ENCODE results near the gene CISTR.
A peak's percentile ranks its signal among the peaks of the same experiment; 100 is the strongest.
"Not testable (repeated sequence)": the region's sequence is repeated elsewhere in the genome, so short reads cannot be mapped to it uniquely, and the experiment has no call there.

Gene CISTR

GRCh38 chr12:53775478-53776145 is 23.8 kb upstream of the CISTR start:
- Histone ChIP-seq H3K27ac (peak overlapping the region; percentile 48 to 61), H3K4me1 (peaks cover 0 to 10% (median 1%) of the 10 kb centered on the region in 4 donors), H3K27me3 (peaks cover 0 to 3% of the 10 kb centered on the region in 2 donors), H3K9me3 (no peaks in the 10 kb centered on the region), H3K36me3 (no peaks in the 10 kb centered on the region), H3K4me3 (no peak overlapping the region)
- intact Hi-C loops (cut with DNase I; ENCODE audit: low total_unique reads), result no loop called here
- TF ChIP-seq CTCF (IDR thresholded peaks at IDR 0.05), result no peak
- DNase-seq, result peak; percentile 78 to 83

GRCh38 chr12:53770281-53770680 is 18.5 kb upstream of the CISTR start:
- intact Hi-C loops (cut with DNase I; ENCODE audit: low total_unique reads), result no loop called here
- Histone ChIP-seq H3K4me1 (no peaks in the 10 kb centered on the region), H3K4me3 (no peak overlapping the region), H3K27ac (no peak overlapping the region), H3K27me3 (no peaks in the 10 kb centered on the region), H3K9me3 (no peaks in the 10 kb centered on the region), H3K36me3 (no peaks in the 10 kb centered on the region)
- no peak for TF ChIP-seq CTCF (IDR thresholded peaks at IDR 0.05)
- DNase-seq, result no peak

GRCh38 chr12:53768976-53769375 is 17.2 kb upstream of the CISTR start:
- intact Hi-C loops (cut with DNase I; ENCODE audit: low total_unique reads), result no loop called here
- no peak for DNase-seq
- Histone ChIP-seq H3K4me1 (no peaks in the 10 kb centered on the region), H3K4me3 (no peak overlapping the region), H3K27me3 (peaks cover 0 to 7% of the 10 kb centered on the region in 2 donors), H3K27ac (no peak overlapping the region), H3K36me3 (no peaks in the 10 kb centered on the region), H3K9me3 (no peaks in the 10 kb centered on the region)
- no peak for TF ChIP-seq CTCF (IDR thresholded peaks at IDR 0.05)

- H3K27me3 ChIP-seq, result peaks cover 0 to 10% of the 10 kb centered on the region in 2 donors
- H3K4me1 ChIP-seq, result no peaks in the 10 kb centered on the region
- no peaks in the 10 kb centered on the region for H3K9me3 ChIP-seq
- no peak for TF ChIP-seq CTCF (IDR thresholded peaks at IDR 0.05)
- no peak overlapping the region for H3K4me3 ChIP-seq
- intact Hi-C loops (cut with DNase I; ENCODE audit: low total_unique reads), result no loop called here
- no peaks in the 10 kb centered on the region for H3K36me3 ChIP-seq
- no peak for DNase-seq
- H3K27ac ChIP-seq, result no peak overlapping the region
Measured at GRCh38 chr12:53766881-53767280, 15.1 kb upstream of the CISTR start.

GRCh38 chr12:53765891-53766290 is 14.1 kb upstream of the CISTR start:
- Histone ChIP-seq H3K27me3 (peaks cover 0 to 16% of the 10 kb centered on the region in 2 donors), H3K36me3 (no peaks in the 10 kb centered on the region), H3K4me1 (no peaks in the 10 kb centered on the region), H3K27ac (no peak overlapping the region), H3K9me3 (no peaks in the 10 kb centered on the region), H3K4me3 (no peak overlapping the region)
- intact Hi-C loops (cut with DNase I; ENCODE audit: low total_unique reads), result no loop called here
- TF ChIP-seq CTCF (IDR thresholded peaks at IDR 0.05), result no peak
- DNase-seq, result no peak

GRCh38 chr12:53764615-53765014 is 12.8 kb upstream of the CISTR start:
- intact Hi-C loops (cut with DNase I; ENCODE audit: low total_unique reads), result no loop called here
- Histone ChIP-seq H3K4me3 (no peak overlapping the region), H3K9me3 (no peaks in the 10 kb centered on the region), H3K4me1 (no peaks in the 10 kb centered on the region), H3K36me3 (no peaks in the 10 kb centered on the region), H3K27ac (no peak overlapping the region), H3K27me3 (peaks cover 0 to 28% of the 10 kb centered on the region in 2 donors)
- no peak for TF ChIP-seq CTCF (IDR thresholded peaks at IDR 0.05)
- DNase-seq, result no peak

GRCh38 chr12:53762793-53763192 is 11.0 kb upstream of the CISTR start:
- H3K4me1 ChIP-seq; H3K9me3 ChIP-seq; intact Hi-C loops (cut with DNase I; ENCODE audit: low total_unique reads); H3K36me3 ChIP-seq; H3K27ac ChIP-seq; DNase-seq; H3K4me3 ChIP-seq: not testable (repeated sequence)
- H3K27me3 ChIP-seq, result peaks cover 0 to 47% of the 10 kb centered on the region in 2 donors
